Fibroblast of skin of back (primary cell): Measurements from ENCODE around the gene ZGPAT. TPM values are rescaled to one million over a fixed set of nuclear protein-coding genes. Genes with fewer than 3 reads are reported as not detected.
"Not testable (repeated sequence)": the region's sequence is repeated elsewhere in the genome, so short reads cannot be mapped to it uniquely, and the experiment has no call there.

Experiments used
- DNase-seq: peaks from one replicate; pipeline ENCODE4 v3.0.0-alpha.2; 2013
- polyA plus RNA-seq, 2 experiments: library from polyadenylated mRNA; unstranded; fragments of 120-200 nt; gene quantifications; one replicate each; pipeline ENCODE4 v1.2.1, GENCODE V29; 2013; ENCODE audit not compliant: insufficient read length in 2 of 2

ZGPAT gene, protein sequence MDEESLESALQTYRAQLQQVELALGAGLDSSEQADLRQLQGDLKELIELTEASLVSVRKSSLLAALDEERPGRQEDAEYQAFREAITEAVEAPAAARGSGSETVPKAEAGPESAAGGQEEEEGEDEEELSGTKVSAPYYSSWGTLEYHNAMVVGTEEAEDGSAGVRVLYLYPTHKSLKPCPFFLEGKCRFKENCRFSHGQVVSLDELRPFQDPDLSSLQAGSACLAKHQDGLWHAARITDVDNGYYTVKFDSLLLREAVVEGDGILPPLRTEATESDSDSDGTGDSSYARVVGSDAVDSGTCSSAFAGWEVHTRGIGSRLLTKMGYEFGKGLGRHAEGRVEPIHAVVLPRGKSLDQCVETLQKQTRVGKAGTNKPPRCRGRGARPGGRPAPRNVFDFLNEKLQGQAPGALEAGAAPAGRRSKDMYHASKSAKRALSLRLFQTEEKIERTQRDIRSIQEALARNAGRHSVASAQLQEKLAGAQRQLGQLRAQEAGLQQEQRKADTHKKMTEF
- 17.2 TPM for polyA plus RNA-seq (2013, experiment 1 of 2; ENCODE audit: insufficient read length)
- 15.2 TPM for polyA plus RNA-seq (2013, experiment 2 of 2; ENCODE audit: insufficient read length)

DNA sequence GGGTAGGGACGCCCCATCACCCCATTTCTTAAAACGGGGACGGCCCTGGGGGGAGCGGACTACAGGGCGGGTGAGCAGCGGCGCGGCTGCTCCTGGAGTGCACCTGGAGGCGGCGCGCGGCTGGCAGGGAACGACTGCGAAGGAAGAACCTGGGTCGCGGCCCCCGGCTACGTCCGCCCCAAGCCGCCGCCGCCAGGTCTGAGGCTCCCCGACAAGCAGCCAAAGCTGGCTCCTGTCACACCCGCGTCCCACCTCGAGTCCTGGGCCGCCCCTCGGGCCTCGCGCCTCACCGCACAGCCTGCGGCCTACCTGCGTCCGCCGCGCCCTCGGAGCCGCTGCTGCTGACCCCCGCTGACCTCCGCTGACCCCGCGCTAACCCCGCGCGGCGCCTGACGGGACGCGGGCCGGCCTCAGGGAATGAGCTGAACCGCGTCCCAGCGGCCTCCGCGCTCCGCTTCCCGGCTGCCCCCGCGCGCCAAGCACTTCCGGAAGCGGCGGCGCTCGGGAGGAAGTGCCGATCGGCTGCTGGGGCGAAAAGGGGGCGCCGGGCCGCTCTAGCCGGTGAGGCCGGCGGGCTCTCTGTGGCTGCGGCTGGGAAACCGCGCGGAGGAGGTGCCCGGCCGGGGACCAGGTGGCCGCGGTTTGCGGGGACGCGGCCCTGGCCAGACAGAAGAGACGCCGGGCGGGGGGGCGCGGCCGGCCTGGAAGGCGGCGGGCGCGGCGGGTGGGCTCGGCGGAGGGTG is at the start of gene ZGPAT, which contains the start of gene ARFRP1:
Gene ZGPAT (plus strand): TSS at position 482 of the 743 bp plus-strand sequence. CDS start 542 bp downstream, outside the sequence.
Gene ARFRP1 (minus strand): TSS at position 419 of the 743 bp plus-strand sequence. CDS start 885 bp downstream, outside the sequence.
- peak; percentile 83 for DNase-seq

DNA sequence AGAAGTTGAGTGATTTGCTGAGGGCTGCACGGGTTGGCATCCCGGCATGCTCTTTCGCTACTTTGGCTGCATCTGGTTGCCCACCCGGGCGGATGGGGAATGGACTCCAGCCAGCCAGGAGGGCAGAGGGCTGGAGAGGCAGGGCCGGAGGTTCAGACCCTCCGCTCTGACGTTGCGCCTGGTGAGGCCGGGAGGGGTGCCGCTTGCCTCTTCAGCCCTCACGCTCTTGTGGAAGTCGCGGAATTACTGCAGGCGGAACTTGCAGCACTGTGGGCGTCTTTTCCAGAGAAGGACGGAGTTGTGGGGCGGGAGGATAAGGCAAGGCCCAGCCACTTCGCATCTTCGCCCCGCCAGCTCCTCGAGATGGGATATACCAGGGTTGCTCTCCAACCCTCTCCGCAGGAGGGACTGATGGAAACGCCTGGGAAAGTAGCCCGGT is 49.1 kb upstream of the ZGPAT start:
- no peak for DNase-seq

DNA sequence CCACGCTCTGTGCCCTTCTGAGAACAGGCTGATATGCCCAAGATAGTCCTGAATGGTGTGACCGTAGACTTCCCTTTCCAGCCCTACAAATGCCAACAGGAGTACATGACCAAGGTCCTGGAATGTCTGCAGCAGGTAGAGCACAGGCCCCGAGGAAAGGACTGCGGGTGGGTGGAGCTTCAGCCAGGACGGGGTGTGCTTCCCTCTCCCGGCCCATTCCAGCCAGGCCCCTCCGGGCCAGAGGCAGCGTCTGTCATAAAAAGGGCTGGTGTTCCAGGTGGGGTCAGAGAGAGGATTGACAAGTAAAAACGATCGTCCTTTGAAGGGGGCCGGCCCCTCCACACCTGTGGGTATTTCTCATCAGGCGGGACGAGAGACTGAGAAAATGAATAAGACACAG is 48.5 kb upstream of the ZGPAT start:
- DNase-seq = no peak

DNA sequence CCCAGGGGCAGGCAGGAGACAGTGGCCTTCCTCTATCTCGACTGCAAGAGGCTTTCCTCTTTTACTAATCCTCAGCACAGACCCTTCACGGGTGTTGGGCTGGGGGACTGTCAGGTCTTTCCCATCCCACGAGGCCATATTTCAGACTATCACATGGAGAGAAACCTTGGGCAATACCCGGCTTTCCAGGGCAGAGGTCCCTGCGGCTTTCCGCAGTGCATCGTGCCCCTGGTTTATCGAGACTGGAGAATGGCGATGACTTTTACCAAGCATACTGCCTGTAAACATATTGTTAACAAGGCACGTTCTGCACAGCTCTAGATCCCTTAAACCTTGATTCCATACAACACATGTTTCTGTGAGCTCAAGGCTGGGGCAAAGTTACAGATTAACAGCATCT is 47.7 kb upstream of the ZGPAT start:
- not testable (repeated sequence) for DNase-seq

DNA sequence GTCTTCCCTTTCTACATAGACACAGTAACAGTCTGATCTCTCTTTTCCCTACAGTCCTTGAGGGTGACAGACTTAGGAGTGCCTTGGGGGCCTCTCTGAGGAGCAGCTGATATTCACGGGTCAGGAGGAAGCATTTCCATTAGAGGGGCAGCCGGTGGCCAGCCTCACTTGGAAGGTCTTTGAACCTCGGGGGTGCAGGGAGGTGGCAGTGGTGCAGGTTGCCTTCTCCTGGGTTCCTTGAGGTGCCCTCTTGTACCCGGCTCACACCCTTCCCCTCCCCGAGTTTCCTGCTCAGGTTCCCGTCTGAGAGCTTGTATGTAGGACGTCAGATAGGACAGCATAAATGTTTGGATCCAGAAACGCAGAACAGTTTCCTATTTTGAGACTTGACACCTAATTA is 47.2 kb upstream of the ZGPAT start:
- DNase-seq = no peak

DNA sequence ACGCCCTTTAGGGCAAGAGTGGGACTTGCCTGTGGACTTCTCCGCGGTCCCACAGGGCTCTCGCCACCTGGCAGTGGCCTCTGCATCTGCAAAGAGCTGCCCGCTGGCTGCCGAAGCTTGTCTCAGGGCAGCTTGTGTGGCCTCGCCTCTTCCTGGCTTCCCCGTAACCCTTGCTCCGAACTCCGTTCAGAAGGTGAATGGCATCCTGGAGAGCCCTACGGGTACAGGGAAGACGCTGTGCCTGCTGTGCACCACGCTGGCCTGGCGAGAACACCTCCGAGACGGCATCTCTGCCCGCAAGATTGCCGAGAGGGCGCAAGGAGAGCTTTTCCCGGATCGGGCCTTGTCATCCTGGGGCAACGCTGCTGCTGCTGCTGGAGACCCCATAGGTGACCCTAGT is 46.7 kb upstream of the ZGPAT start:
- DNase-seq = no peak

DNA sequence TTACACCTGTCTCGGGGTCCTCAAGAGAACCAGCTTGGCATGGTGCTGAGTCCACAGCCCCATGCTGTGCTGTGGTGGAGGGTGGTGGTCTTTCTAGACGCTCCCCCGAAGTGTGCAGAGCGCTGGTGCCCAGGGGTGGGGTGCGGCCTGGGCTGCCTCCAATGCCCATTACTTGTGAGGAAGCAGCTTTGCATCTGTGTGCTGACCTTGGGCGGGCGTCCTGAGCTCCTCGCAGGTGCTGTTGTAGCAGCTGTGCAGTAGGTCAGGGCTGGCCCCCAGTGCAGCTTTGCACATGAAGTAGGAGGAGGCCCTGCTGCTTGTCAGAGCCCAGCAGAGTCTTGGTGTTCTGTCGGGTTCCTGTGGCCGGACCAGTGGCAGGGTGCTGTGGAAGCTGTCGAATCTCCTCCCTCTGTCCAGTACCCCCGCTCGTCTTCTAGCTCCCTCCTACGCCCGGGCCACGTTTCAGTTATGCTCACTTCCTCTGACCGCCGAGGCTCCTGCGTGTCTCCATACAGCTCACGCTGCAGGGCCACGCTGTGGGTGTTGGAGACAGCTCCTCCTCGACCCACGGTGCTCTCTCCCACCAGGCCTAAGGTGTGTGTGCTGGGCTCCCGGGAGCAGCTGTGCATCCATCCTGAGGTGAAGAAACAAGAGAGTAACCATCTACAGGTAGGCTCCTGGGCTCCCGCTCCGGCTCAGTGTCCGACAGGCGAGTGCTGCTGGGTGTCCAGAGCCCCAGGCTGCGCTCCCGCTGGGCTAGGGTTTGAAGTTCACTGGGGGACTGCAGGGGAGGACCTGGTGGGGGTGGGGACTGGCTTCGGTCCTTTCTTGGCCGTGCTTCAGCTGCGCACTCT is 45.7 kb upstream of the ZGPAT start:
- no peak for DNase-seq

DNA sequence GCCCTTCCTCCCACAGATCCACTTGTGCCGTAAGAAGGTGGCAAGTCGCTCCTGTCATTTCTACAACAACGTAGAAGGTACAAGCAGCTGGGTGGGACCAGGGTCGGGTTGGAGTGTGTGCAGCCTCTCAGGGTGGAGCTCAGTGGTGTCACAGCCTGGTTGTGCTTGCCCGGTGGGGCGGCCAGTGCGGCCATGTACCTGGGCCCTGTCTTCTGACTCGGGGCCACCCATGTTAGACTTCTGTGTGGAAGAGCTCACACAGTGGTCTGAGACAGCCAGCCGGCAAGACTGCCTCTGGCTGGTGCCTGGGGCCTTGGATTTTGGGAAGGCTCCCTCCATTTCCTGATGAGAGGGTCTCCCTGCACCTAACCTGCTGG is 45.0 kb upstream of the ZGPAT start:
- no peak for DNase-seq

DNA sequence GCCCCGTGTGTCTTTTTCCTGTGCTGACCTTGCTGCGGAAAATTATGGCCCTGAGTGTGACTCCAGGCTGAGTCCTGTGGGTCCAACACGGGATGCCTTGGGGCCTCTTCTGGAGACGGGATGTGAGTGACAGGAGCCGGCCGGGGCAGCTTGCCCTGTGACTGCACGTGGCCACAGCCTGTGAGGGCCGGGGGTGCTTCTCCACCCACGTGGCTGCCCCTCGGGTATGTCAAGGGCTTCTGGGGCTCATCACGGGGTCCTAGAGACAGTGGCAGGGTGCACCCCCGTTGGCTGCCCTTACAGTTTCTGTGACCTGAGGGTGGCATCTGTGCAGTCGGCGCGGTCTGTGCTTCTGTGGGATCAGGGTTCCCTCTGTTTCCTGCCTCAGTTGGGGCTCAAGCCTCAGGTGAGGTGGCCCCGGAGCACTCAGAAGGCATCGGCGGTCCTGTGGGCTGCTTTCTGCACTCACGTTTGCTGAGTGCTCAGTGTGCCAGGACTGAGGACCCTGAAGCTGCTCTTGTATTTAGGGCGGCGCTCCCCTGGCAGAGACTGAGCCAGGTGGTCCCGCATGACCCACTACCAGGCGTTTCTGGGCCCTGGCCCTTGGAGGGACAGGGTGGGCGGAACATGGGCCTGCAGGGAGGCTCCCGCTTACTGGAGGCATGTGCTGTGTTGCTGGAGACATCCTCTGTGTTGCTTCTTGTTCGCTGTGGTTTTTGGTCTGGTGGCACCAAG is 44.3 kb upstream of the ZGPAT start:
- no peak for DNase-seq

DNA sequence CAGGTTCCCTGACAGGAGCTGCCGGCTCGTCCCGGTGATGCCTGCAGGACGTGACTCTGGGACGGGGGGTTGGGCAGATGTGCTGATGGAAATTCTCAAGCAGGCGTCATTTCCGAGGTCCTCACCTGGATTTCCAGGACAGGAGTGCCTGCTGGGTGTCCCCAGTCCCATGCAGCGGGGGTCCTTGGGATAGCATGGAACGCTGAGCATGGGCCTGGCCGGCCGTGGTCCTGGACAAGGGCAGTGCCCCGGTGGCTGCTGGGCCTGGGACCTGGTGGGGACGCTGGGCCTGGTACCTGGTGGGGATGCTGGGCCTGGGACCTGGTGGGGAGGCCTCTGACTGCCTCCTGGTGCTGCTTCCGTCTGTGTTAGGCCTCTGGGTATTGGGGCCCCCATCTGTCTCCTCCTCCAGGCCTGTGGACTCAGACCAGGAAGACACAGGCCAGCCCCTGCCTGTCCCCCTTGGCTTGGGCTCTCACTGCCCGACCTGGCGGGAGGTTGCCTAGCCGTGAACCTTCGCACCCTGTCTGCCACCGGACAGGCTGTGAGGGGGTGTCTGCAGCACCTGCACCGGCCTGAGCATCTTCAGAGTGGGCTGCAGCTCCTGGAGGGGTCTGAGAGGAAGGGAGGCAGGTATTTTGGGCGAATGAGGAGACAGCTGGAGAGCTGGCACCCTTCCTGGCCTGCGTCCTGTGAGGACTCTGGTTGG is 43.5 kb upstream of the ZGPAT start:
- no peak for DNase-seq

DNA sequence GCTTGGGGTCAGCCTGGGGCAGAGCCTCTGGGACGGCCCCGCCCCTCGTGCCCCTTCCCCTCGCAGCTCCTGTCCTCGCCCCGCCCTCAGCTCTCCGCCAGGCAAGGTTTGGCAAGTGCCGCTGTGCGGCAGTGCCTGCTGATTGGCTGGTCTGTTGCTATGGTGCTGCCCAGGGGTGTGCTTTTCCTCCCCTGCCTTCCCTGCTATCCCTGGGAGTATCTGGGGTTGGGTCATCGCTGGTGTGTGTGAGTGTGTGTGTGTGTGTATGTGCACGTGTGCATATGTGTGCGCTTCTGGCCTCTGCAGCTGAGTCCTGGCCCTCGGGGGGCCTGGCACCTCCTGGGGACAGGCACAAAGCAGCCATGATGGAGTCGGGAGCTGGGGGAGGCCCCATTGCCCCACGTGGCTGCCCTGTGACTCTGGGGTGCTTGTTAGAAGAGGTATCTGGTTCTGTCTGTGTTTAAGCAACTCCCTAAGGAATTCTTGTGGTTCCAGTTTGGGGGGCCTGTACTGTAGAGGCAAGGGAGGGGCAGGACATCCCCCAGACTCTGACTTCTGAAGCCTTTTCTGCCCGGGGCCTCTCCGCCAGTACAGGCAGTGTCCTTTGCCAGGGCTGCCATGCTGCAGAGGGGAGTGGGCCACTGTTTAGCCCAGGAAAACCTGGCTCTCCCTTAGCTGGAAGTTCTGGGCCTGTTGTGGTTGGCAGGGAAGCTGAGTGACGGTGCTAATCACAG is 42.8 kb upstream of the ZGPAT start:
- no peak for DNase-seq

DNA sequence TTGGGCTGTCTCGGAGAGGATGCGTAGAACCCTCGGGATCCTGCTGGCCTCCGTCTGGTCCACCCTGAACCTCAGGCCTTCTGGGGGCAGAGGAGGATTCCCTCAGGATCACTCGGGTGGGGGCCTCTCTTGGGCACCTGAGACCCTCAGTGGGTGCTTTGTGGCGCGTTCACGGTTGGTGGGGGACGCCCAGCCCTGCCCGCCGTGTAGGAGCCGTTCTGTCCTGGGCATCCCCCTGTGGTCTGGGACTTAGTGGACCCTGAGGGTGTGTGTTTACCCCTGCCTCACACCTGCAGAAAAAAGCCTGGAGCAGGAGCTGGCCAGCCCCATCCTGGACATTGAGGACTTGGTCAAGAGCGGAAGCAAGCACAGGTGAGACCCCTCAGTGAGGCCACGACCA is 42.1 kb upstream of the ZGPAT start:
- no peak for DNase-seq

DNA sequence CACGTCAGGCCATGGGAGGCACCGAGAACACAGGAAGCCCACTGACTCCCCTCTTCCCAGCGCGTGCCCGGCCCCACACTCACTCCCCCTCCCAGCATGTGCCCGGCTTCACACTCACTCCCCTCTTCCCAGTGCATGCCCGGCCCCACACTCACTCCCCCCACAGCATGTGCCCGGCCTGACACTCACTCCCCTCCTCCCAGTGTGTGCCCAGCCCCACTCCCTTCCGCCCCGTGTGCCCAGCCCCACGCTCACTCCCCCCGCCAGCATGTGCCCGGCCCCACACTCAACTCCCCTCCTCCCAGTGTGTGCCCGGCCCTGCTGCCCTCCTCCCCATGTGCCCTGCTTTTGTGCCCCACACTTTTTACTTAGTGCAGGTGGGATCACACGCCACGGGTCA is 40.0 kb upstream of the ZGPAT start:
- no peak for DNase-seq

DNA sequence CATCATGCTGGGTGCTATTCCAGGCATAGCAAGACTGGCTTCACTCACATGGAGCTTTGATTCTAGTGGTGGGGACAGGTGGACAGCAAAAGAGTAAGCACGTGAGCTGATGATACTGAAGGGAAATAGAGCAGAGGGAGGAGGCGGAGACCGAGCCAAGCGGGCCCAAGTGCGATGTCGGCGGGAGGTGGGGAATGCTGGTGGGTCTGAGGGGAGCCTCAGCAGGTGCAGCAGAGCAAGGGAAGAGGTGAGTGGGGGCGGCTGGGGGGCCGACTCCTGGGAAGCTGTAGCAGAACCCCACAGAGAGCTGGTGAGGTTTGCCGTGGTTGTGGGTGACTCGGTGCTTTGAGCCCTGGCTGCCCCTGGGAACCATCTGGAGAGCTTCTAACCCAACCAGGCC is 39.5 kb upstream of the ZGPAT start:
- no peak for DNase-seq

DNA sequence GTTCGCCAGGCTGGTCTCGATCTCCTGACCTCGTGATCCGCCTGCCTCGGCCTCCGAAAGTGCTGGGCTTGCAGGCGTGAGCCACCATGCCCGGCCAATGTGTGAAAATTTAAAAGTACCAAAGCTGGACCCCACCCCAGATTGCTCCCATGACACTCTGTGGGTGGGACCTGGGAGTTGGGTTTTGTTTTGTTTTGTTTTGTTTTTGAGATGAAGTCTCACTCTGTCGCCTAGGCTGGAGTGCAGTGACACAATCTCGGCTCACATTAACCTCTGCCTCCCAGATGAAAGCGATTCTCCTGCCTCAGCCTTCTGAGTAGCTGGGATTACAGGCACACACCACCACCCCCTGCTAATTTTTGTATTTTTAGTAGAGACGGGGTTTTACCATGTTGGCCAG is 36.1 kb upstream of the ZGPAT start:
- DNase-seq = not testable (repeated sequence)

DNA sequence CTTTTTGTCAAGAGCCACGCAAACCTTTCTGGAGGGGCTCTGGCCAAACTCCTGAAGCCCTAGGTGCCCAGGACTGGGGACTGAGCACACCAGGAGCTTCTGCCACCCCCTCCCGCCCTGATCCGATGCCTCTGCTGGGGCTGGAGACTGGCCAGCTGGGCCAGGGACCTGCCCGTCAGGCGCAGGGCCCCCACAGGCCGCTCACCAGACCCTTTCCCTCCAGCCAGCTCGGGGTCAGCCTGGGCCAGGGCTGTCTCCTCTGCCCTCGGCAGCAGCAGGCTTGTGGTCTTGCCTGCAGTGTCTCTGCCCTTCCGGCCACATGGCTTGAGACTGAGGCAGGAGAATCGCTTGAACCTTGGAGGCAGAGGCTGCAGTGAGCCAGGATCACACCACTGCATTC is 35.2 kb upstream of the ZGPAT start:
- no peak for DNase-seq

DNA sequence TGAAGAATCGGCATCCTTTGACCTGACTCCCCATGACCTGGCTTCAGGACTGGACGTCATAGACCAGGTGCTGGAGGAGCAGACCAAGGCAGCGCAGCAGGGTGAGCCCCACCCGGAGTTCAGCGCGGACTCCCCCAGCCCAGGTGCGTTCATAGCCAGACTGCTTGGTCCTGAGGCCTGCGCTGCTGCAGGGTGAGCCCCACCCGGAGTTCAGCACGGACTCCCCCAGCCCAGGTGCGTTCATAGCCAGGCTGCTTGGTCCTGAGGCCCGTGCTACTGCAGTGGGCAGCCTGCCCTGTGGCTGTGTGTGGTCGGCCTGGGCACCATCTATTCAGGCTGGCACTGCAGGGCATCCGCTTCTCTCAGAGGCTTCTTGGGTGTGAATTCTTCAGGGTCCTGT is 33.9 kb upstream of the ZGPAT start:
- DNase-seq = no peak

DNA sequence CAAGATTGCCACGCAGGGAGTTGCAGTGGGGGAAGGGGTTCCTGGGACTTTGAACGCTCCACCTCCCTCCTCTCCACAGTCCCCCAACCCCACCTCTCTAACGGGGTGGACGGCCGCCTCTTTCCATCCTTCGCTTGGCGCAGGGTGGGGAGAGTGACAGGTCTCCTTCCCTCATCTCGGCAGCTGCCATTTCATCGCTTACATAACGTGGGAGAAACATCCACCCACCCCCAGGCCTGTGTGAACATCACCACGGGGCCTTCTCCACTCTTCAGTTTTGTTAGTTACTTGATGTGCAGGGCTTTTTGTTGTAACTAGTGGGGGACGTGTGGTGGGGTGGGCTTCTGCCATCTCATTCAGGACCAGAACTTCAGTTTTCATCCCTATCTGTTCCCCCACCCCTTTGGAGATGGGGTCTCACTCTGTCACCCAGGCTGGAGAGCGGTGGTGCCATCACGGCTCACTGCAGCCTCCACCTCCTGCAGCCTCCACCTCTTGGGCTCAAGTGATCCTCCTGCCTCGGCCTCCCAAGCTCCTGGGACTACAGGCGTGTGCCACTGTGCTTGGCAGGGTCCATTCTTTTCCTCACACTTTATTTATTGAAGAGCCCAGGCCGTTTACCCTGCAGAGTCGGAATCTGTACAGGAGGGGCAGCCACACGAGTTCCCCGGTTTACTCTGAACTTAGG is 32.0 kb upstream of the ZGPAT start:
- no peak for DNase-seq

DNA sequence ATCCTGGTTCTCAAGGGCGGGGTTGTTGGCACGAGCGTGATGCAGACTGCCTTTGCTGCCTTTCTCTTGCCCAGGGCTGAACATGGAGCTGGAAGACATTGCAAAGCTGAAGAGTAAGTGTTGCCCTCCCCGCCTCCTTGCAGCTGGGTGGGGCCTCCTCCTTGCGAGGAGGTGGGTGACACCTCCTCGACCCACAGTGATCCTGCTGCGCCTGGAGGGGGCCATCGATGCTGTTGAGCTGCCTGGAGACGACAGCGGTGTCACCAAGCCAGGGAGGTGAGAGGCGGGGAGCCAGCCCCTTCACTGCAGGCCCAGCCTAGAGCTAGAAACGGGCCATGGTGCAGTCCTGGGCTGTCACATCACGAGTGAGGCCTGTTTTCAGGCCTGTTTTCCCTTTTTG is 29.8 kb upstream of the ZGPAT start:
- no peak for DNase-seq
